Adipose tissue (tissue), 3 donors: Measurements from ENCODE around the gene CDH22. TPM values are rescaled to one million over a fixed set of nuclear protein-coding genes. Genes with fewer than 3 reads are reported as not detected.

ENCODE experiments used
- H3K27ac ChIP-seq: one replicate; pipeline ENCODE4 v1.5.1; 2013; ENCODE audit warnings: low read depth, low read length
- WGBS, 3 donors: extraction: QIAGEN DNeasy Blood & Tissue Kit; methylation state at CpG; one replicate each; pipeline ENCODE4 v1.1.7; 2013; 5-methylcytosine and 5-hydroxymethylcytosine counted together
- polyA plus RNA-seq, 3 donors: library from polyadenylated mRNA; stranded (reverse); fragments of 200-250 nt; gene quantifications; one replicate each; pipeline ENCODE4 v1.2.3, GENCODE V29; 2013
- donor health status: healthy with polysubstance abuse.
- donor health status: Bipolar disorder and iron deficiency.
- donor health status: healthy.

The CDH22 gene
- polyA plus RNA-seq, 3 donors = 0.16 to 1.3 (median 0.45) TPM

GRCh38 chr20:46285072-46285471, 23.2 kb downstream of the CDH22 start:
- WGBS, 3 donors = 48 to 69% (median 69%) methylated on average over 8 of the region's 8 CpGs
- no peak overlapping the region for H3K27ac ChIP-seq

GRCh38 chr20:46284040-46284427, 24.3 kb downstream of the CDH22 start:
- no peak overlapping the region for H3K27ac ChIP-seq
- 32 to 56% (median 52%) methylated on average over 7 of the region's 7 CpGs for WGBS, 3 donors

GRCh38 chr20:46283426-46284039, 24.8 kb downstream of the CDH22 start:
- H3K27ac ChIP-seq = no peak overlapping the region
- WGBS, 3 donors = 62 to 71% (median 69%) methylated on average over 12 of the region's 12 CpGs

GRCh38 chr20:46282669-46283068, 25.6 kb downstream of the CDH22 start:
- no peak overlapping the region for H3K27ac ChIP-seq
- 26 to 38% (median 37%) methylated on average over 11 of the region's 11 CpGs for WGBS, 3 donors

GRCh38 chr20:46279103-46279502, 29.2 kb downstream of the CDH22 start:
- WGBS, 3 donors = 47 to 62% (median 51%) methylated on average over 10 of the region's 10 CpGs
- H3K27ac ChIP-seq = no peak overlapping the region

GRCh38 chr20:46277602-46278001, 30.7 kb downstream of the CDH22 start:
- H3K27ac ChIP-seq = no peak overlapping the region
- WGBS, 3 donors = 31 to 37% (median 35%) methylated on average over 7 to 8 of the region's 8 CpGs

- WGBS, 3 donors = 44 to 64% (median 60%) methylated on average over 4 of the region's 4 CpGs
Observed at GRCh38 chr20:46276531-46276930, 31.8 kb downstream of the CDH22 start.

GRCh38 chr20:46275091-46275490, 33.2 kb downstream of the CDH22 start:
- no peak overlapping the region for H3K27ac ChIP-seq
- WGBS, 3 donors = 72 to 80% (median 74%) methylated on average over 4 of the region's 4 CpGs

More at GRCh38 chr20:46276531-46276930, 31.8 kb downstream of the CDH22 start:
- no peak overlapping the region for H3K27ac ChIP-seq

- no peak overlapping the region for H3K27ac ChIP-seq
- WGBS, 3 donors = 15 to 35% (median 24%) methylated on average over 2 of the region's 2 CpGs
Observed at GRCh38 chr20:46273717-46274116, 34.6 kb downstream of the CDH22 start.

GRCh38 chr20:46272389-46273047, 35.8 kb downstream of the CDH22 start:
- 25 to 43% (median 42%) methylated on average over 1 of the region's 1 CpG for WGBS, 3 donors
- H3K27ac ChIP-seq = no peak overlapping the region

- no peak overlapping the region for H3K27ac ChIP-seq
- WGBS, 3 donors = 61 to 72% (median 69%) methylated on average over 2 of the region's 2 CpGs
Observed at GRCh38 chr20:46270977-46271744, 37.1 kb downstream of the CDH22 start.

- 70 to 83% (median 76%) methylated on average over 7 of the region's 7 CpGs for WGBS, 3 donors
- no peak overlapping the region for H3K27ac ChIP-seq
Observed at GRCh38 chr20:46269372-46269771, 38.9 kb downstream of the CDH22 start.

- H3K27ac ChIP-seq = no peak overlapping the region
- WGBS, 3 donors = 53 to 83% (median 77%) methylated on average over 3 of the region's 3 CpGs
Observed at GRCh38 chr20:46268662-46269061, 39.6 kb downstream of the CDH22 start.

GRCh38 chr20:46268131-46268614, 40.1 kb downstream of the CDH22 start:
- H3K27ac ChIP-seq = no peak overlapping the region
- WGBS, 3 donors = 24 to 33% (median 28%) methylated on average over 19 of the region's 19 CpGs

- 48 to 53% (median 50%) methylated on average over 11 of the region's 11 CpGs for WGBS, 3 donors
- H3K27ac ChIP-seq = no peak overlapping the region
Observed at GRCh38 chr20:46267108-46268105, 40.9 kb downstream of the CDH22 start.

- WGBS, 3 donors = 88 to 90% (median 90%) methylated on average over 2 of the region's 2 CpGs
- no peak overlapping the region for H3K27ac ChIP-seq
Observed at GRCh38 chr20:46265539-46265938, 42.8 kb downstream of the CDH22 start.

- 65 to 83% (median 82%) methylated on average over 26 of the region's 26 CpGs for WGBS, 3 donors
Observed at GRCh38 chr20:46264391-46265266, 43.7 kb downstream of the CDH22 start.

More at GRCh38 chr20:46264391-46265266, 43.7 kb downstream of the CDH22 start:
- H3K27ac ChIP-seq = no peak overlapping the region
